GM12878 (cell line): ENCODE measurements around the gene DPPA4. TPM values are rescaled to one million over a fixed set of nuclear protein-coding genes. Genes with fewer than 3 reads are reported as not detected.

Experiments
- ATAC-seq: fragments of 200-7000 bp; cut with Tn5 transposase; 3 replicates; pipeline ENCODE4 v1.9.1; 2020; ENCODE audit warnings: mild to moderate bottlenecking, moderate library complexity
- BruUV-seq: library from RNA; stranded (reverse); fragments of 400-500 nt; replicated peaks from 2 replicates; lab custom pipeline; 2021; lab: Mats Ljungman, UMichigan
- CTCF ChIA-PET: fragments of 300-600 bp; sonication (Branson Sonifier 250); formaldehyde crosslinking; extraction: SDS; loops from one replicate; lab custom pipeline; 2021; ENCODE audit warnings: inconsistent platforms; lab: Yijun Ruan, JAX
- POLR2A ChIA-PET: fragments of 350-600 bp; formaldehyde crosslinking; extraction: SDS; loops from one replicate; lab custom pipeline; 2021; ENCODE audit warnings: inconsistent platforms; lab: Charles Lee
- RAD21 ChIA-PET: fragments of 300-600 bp; sonication (Branson Sonifier 250); formaldehyde crosslinking; loops from one replicate; lab custom pipeline; 2023; ENCODE audit warnings: antibody characterized with exemption; ENCODE audit not compliant: unreplicated experiment; lab: Charles Lee
- SMC1A ChIA-PET: fragments of 300-600 bp; sonication (Branson Sonifier 250); formaldehyde crosslinking; loops from one replicate; lab custom pipeline; 2023; ENCODE audit not compliant: unreplicated experiment, uncharacterized antibody; lab: Charles Lee
- DNase-seq: peaks from one replicate; pipeline ENCODE4 v3.0.0-alpha.2; 2011; ENCODE audit warnings: low read depth, low spot score
- FAIRE-seq: peaks from 3 replicates; lab custom pipeline; 2011; peaks lifted over from hg19 to GRCh38; lab: Jason Lieb, UNC
- H2AFZ ChIP-seq: 2 replicates; pipeline ENCODE4 v1.6.0; 2011; ENCODE audit warnings: low read depth, low read length, control low read depth; ENCODE audit not compliant: control insufficient read depth
- H3K27ac ChIP-seq: 2 replicates; pipeline ENCODE4 v1.5.1; 2011; ENCODE audit warnings: control low read depth; ENCODE audit not compliant: control insufficient read depth, insufficient read depth
- H3K27me3 ChIP-seq, 2 experiments: replicated peaks in 1 of 2; 2 replicates each; pipeline versions ENCODE4 v1.6.0 to v1.6.1; 2011; ENCODE audit warnings: low read length in 1 of 2; ENCODE audit not compliant: control insufficient read depth in 2 of 2, insufficient read depth in 2 of 2
- H3K36me3 ChIP-seq, 2 experiments: 2 replicates each; pipeline ENCODE4 v1.5.1; 2011; ENCODE audit warnings: low read length in 1 of 2; ENCODE audit not compliant: control insufficient read depth in 2 of 2, insufficient read depth in 2 of 2
- H3K4me1 ChIP-seq: 2 replicates; pipeline ENCODE4 v1.6.1; 2011; ENCODE audit warnings: mild to moderate bottlenecking, low read length, moderate library complexity, mixed read lengths; ENCODE audit not compliant: control insufficient read depth, insufficient read depth
- H3K4me2 ChIP-seq: 2 replicates; pipeline ENCODE4 v1.6.0; 2011; ENCODE audit warnings: control low read depth; ENCODE audit not compliant: control insufficient read depth, insufficient read depth
- H3K4me3 ChIP-seq: fragments of 200-600 bp; sonication (generic); 2 replicates; pipeline ENCODE4 v1.5.1; 2016
- H3K79me2 ChIP-seq: 2 replicates; pipeline ENCODE4 v1.6.0; 2011; ENCODE audit warnings: low read length; ENCODE audit not compliant: control insufficient read depth, insufficient read depth
- H3K9ac ChIP-seq: 2 replicates; pipeline ENCODE4 v1.8.0; 2011; ENCODE audit warnings: low read length, control low read depth, mixed read lengths; ENCODE audit not compliant: control insufficient read depth, insufficient read depth
- H3K9me3 ChIP-seq: replicated peaks from 3 replicates; pipeline ENCODE4 v1.5.1; 2011; ENCODE audit warnings: mild to moderate bottlenecking, low read length; ENCODE audit not compliant: control insufficient read depth, insufficient read depth
- H4K20me1 ChIP-seq: 2 replicates; pipeline ENCODE4 v1.6.0; 2011; ENCODE audit not compliant: control insufficient read depth, insufficient read depth
- GATAD2B ChIP-seq: fragments of 450-650 bp; conservative IDR thresholded peaks from 2 replicates; pipeline ENCODE4 v1.6.1; 2017; ENCODE audit warnings: low read depth, mild to moderate bottlenecking, moderate library complexity
- IKZF2 ChIP-seq, 2 experiments: fragments of 450-650 bp; IDR thresholded peaks; 2 replicates each; pipeline ENCODE4 v1.6.1; 2017; ENCODE audit warnings: mild to moderate bottlenecking in 2 of 2, moderate library complexity in 2 of 2
- SPI1 ChIP-seq: IDR thresholded peaks from 2 replicates; pipeline ENCODE4 v1.6.1; 2011; ENCODE audit warnings: low read depth, mild to moderate bottlenecking, low read length, moderate library complexity, borderline replicate concordance; ENCODE audit not compliant: insufficient read depth
- WGBS: methylation state at CpG from one replicate; pipeline ENCODE4 v1.1.6; 2016; ENCODE audit warnings: low lambda C conversion rate; ENCODE audit not compliant: insufficient replicate concordance, insufficient coverage; ENCODE audit errors: missing lambda C conversion rate; 5-methylcytosine and 5-hydroxymethylcytosine counted together
- in situ Hi-C: fragments of 300-500 bp; cut with MboI; formaldehyde crosslinking; loops from 9 replicates; pipeline ENCODE4 v1.14.3; 2018; ENCODE audit warnings: mixed read lengths
- intact Hi-C: fragments of 100-400 bp; cut with micrococcal nuclease; formaldehyde crosslinking; loops from one replicate; pipeline ENCODE4 v1.14.2; 2022; ENCODE audit not compliant: unreplicated experiment
- polyA plus RNA-seq, 11 experiments: library from polyadenylated mRNA; depleted of rRNA in 4 of 11; unstranded in 6 of 11; stranded (reverse) in 5 of 11; fragments of >200 nt; fragmentation: Nextera tagmentation in 4 of 11; fragmentation: Illumina TruSeq in 1 of 11; extraction: Ambion mirVana in 4 of 11; extraction: Trizol in 1 of 11; gene quantifications; 1 replicate in 1 of 11; 2 replicates in 10 of 11; pipeline versions ENCODE4 v1.2.1 to v1.2.3, GENCODE V29; 2011 to 2016; ENCODE audit warnings: inconsistent platforms in 2 of 11, missing spikeins in 2 of 11, low read depth in 1 of 11
- total RNA-seq, 4 experiments: library from RNA; depleted of rRNA in 3 of 4; stranded (reverse); fragments of >200 nt in 3 of 4; fragmentation: Illumina TruSeq in 1 of 4; extraction: Trizol in 1 of 4; gene quantifications; 2 replicates each; pipeline versions ENCODE4 v1.2.1 to v1.2.3, GENCODE V29; 2013 to 2021
- TF ChIP-seq, protein P1 (sequence below): fragments of 450-650 bp; IDR thresholded peaks from 2 replicates; pipeline ENCODE4 v1.6.1; 2016; ENCODE audit warnings: mild to moderate bottlenecking, moderate library complexity, borderline replicate concordance

The DPPA4 gene
- total and polyA plus RNA-seq, 10 of the 15 experiments (the other 5 are each of a cell fraction or from before 2014, with no cell fraction given) = 0.01 to 0.90 (median 0.44) TPM; not detected in 5

DNA sequence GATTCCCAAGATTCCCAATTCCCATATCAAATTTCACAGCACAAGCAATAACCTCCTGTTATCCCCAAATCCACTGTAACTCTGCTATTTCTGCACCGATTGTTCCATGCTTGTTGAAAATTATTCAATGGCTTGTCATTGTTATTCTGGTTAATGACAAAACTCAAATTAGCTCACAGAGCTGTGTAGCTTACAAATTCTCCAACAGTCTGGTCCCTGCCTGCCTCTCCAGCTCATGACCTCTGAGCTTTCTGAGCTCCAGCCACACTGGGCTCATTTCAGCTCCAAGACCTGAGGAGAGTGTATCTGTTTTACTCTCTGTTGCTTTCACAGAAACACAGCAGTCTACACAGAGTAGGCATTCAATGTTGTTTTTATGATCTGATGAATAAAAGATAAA is 24.3 kb downstream of the DPPA4 start:
- Histone ChIP-seq H3K4me3 (no peak overlapping the region), H2AFZ (no peak overlapping the region), H3K27me3 (no peaks in the 10 kb centered on the region), H3K9ac (no peak overlapping the region), H3K9me3 (no peaks in the 10 kb centered on the region), H3K4me1 (no peaks in the 10 kb centered on the region), H3K79me2 (no peaks in the 10 kb centered on the region), H4K20me1 (no peaks in the 10 kb centered on the region), H3K36me3 (no peaks in the 10 kb centered on the region), H3K27ac (no peak overlapping the region), H3K4me2 (no peak overlapping the region)
- no peak for DNase-seq
- ChIA-PET POLR2A (no interaction called here), CTCF (no interaction called here), RAD21 (no interaction called here), SMC1A (no interaction called here)
- BruUV-seq = no TSS peak
- WGBS = 55% methylated on average over 1 of the region's 1 CpG
- TF ChIP-seq IKZF2 (IDR thresholded peaks at IDR 0.05) (no peak), GATAD2B (no peak), SPI1 (no peak)
- TF ChIP-seq, protein P1, sequence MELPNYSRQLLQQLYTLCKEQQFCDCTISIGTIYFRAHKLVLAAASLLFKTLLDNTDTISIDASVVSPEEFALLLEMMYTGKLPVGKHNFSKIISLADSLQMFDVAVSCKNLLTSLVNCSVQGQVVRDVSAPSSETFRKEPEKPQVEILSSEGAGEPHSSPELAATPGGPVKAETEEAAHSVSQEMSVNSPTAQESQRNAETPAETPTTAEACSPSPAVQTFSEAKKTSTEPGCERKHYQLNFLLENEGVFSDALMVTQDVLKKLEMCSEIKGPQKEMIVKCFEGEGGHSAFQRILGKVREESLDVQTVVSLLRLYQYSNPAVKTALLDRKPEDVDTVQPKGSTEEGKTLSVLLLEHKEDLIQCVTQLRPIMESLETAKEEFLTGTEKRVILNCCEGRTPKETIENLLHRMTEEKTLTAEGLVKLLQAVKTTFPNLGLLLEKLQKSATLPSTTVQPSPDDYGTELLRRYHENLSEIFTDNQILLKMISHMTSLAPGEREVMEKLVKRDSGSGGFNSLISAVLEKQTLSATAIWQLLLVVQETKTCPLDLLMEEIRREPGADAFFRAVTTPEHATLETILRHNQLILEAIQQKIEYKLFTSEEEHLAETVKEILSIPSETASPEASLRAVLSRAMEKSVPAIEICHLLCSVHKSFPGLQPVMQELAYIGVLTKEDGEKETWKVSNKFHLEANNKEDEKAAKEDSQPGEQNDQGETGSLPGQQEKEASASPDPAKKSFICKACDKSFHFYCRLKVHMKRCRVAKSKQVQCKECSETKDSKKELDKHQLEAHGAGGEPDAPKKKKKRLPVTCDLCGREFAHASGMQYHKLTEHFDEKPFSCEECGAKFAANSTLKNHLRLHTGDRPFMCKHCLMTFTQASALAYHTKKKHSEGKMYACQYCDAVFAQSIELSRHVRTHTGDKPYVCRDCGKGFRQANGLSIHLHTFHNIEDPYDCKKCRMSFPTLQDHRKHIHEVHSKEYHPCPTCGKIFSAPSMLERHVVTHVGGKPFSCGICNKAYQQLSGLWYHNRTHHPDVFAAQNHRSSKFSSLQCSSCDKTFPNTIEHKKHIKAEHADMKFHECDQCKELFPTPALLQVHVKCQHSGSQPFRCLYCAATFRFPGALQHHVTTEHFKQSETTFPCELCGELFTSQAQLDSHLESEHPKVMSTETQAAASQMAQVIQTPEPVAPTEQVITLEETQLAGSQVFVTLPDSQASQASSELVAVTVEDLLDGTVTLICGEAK = no peak
- intact Hi-C loops = no loop called here
- in situ Hi-C loops = no loop called here
- no peak for ATAC-seq
- no peak for FAIRE-seq
